Endothelial cell of umbilical vein (primary cell): ENCODE data around the gene RALBP1. TPM values are rescaled to one million over a fixed set of nuclear protein-coding genes. Genes with fewer than 3 reads are reported as not detected.

Experiments
- BruUV-seq: library from RNA; stranded (reverse); fragments of 400-500 nt; replicated peaks from 2 replicates; lab custom pipeline; 2021; lab: Mats Ljungman, UMichigan
- CTCF ChIA-PET: fragments of 300-600, 350-600 bp; sonication (Branson Sonifier 250); formaldehyde crosslinking; loops from one replicate; lab custom pipeline; 2021; ENCODE audit warnings: antibody characterized with exemption, inconsistent platforms; lab: Charles Lee
- POLR2A ChIA-PET: fragments of 300-600, 350-600 bp; sonication (Branson Sonifier 250); formaldehyde crosslinking; loops from one replicate; lab custom pipeline; 2021; ENCODE audit warnings: antibody characterized with exemption, inconsistent platforms; lab: Charles Lee
- DNase-seq: peaks from one replicate; pipeline ENCODE4 v3.0.0-alpha.2; 2011; ENCODE audit warnings: low read depth, low spot score
- FAIRE-seq: peaks from 2 replicates; lab custom pipeline; 2011; peaks lifted over from hg19 to GRCh38; lab: Jason Lieb, UNC
- H2AFZ ChIP-seq: 2 replicates; pipeline ENCODE4 v1.6.0; 2012; ENCODE audit warnings: low read depth, low read length, control low read depth, inconsistent platforms
- H3K27ac ChIP-seq: 2 replicates; pipeline ENCODE4 v1.5.1; 2011; ENCODE audit warnings: low read depth, mild to moderate bottlenecking, control low read depth, low read length, moderate library complexity; ENCODE audit not compliant: insufficient read depth
- H3K27me3 ChIP-seq, 2 experiments: 2 replicates each; pipeline versions ENCODE4 v1.6.0 to v1.6.1; 2011; ENCODE audit warnings: low read length in 2 of 2, mixed read lengths in 1 of 2; ENCODE audit not compliant: control insufficient read depth in 2 of 2, insufficient read depth in 2 of 2
- H3K36me3 ChIP-seq, 2 experiments: 2 replicates in 1 of 2; 3 replicates in 1 of 2; pipeline ENCODE4 v1.5.1; 2011; ENCODE audit warnings: low read length in 2 of 2, mild to moderate bottlenecking in 1 of 2, moderate library complexity in 1 of 2; ENCODE audit not compliant: control insufficient read depth in 2 of 2, insufficient read depth in 2 of 2; ENCODE audit errors: extremely low read depth in 1 of 2
- H3K4me1 ChIP-seq: 3 replicates; pipeline ENCODE4 v1.5.1; 2011; ENCODE audit warnings: mild to moderate bottlenecking, low read length; ENCODE audit not compliant: control insufficient read depth, insufficient read depth; ENCODE audit errors: extremely low read depth
- H3K4me2 ChIP-seq: 2 replicates; pipeline ENCODE4 v1.6.1; 2011; ENCODE audit warnings: low read length, control low read depth, mixed read lengths; ENCODE audit not compliant: insufficient read depth
- H3K4me3 ChIP-seq, 3 experiments: fragments of 200-600 bp in 1 of 3; sonication (generic), shearing (Covaris generic) in 1 of 3; replicated peaks in 1 of 3; 2 replicates each; pipeline ENCODE4 v1.5.1; 2011 to 2016; ENCODE audit warnings: control low read depth in 3 of 3, low read length in 3 of 3, mild to moderate bottlenecking in 2 of 3, inconsistent platforms in 1 of 3, low read depth in 1 of 3, moderate library complexity in 1 of 3; ENCODE audit not compliant: insufficient read depth in 1 of 3
- H3K79me2 ChIP-seq: 2 replicates; pipeline ENCODE4 v1.6.0; 2012; ENCODE audit warnings: low read length, inconsistent platforms; ENCODE audit not compliant: control insufficient read depth, insufficient read depth
- H3K9ac ChIP-seq: replicated peaks from 2 replicates; pipeline ENCODE3; 2011; ENCODE audit warnings: low read length, control low read depth; ENCODE audit not compliant: insufficient read depth; ENCODE audit errors: extremely low read depth
- H3K9me1 ChIP-seq: replicated peaks from 3 replicates; pipeline ENCODE4 v1.6.0; 2011; ENCODE audit warnings: mild to moderate bottlenecking, low read length; ENCODE audit not compliant: control insufficient read depth, insufficient read depth; ENCODE audit errors: extremely low read depth
- H3K9me3 ChIP-seq: replicated peaks from 2 replicates; pipeline ENCODE4 v1.5.1; 2012; ENCODE audit warnings: low read length, inconsistent platforms; ENCODE audit not compliant: control insufficient read depth, insufficient read depth
- H4K20me1 ChIP-seq: replicated peaks from 2 replicates; pipeline ENCODE3; 2011; ENCODE audit warnings: mild to moderate bottlenecking, low read length; ENCODE audit not compliant: control insufficient read depth, insufficient read depth; ENCODE audit errors: extremely low read depth
- FOS ChIP-seq: IDR thresholded peaks from 2 replicates; pipeline ENCODE4 v1.6.1; 2011; ENCODE audit warnings: mild to moderate bottlenecking, low read length, moderate library complexity, borderline replicate concordance; ENCODE audit not compliant: insufficient read depth
- GATA2 ChIP-seq: IDR thresholded peaks from 2 replicates; pipeline ENCODE4 v1.7.0; 2011; ENCODE audit warnings: low read depth, mild to moderate bottlenecking, moderate library complexity, mixed read lengths, low read length; ENCODE audit not compliant: insufficient read length, insufficient read depth
- JUN ChIP-seq: IDR thresholded peaks from 2 replicates; pipeline ENCODE4 v1.6.1; 2011; ENCODE audit warnings: borderline replicate concordance, low read depth; ENCODE audit not compliant: insufficient read length, insufficient read depth
- MYC ChIP-seq: IDR thresholded peaks from one replicate; pipeline ENCODE4 v1.6.1; 2011; ENCODE audit warnings: mild to moderate bottlenecking, low read depth, low read length
- POLR2A ChIP-seq: IDR thresholded peaks from 2 replicates; pipeline ENCODE4 v1.6.1; 2012; ENCODE audit warnings: low read depth, mild to moderate bottlenecking, control low read depth, low read length
- POLR2AphosphoS5 ChIP-seq: IDR thresholded peaks from 2 replicates; pipeline ENCODE4 v1.6.1; 2012; ENCODE audit warnings: low read depth, mild to moderate bottlenecking, control low read depth, low read length, moderate library complexity; ENCODE audit not compliant: insufficient read depth
- dilution Hi-C: fragments of 300-500 bp; cut with MboI; formaldehyde crosslinking; loops from one replicate; pipeline ENCODE4 v1.15.0; 2019; ENCODE audit warnings: low sequenced_read_pairs; ENCODE audit not compliant: extremely low pct_ligation_motif_present
- intact Hi-C: fragments of 100-400 bp; cut with micrococcal nuclease; formaldehyde crosslinking; loops from one replicate; pipeline ENCODE4 v1.10.0; 2022
- polyA plus RNA-seq, 4 experiments: library from polyadenylated mRNA; depleted of rRNA in 3 of 4; stranded (reverse) in 3 of 4; unstranded in 1 of 4; fragments of >200 nt; gene quantifications; 2 replicates each; pipeline versions ENCODE4 v1.2.1 to v1.2.3, GENCODE V29; 2011 to 2012; ENCODE audit warnings: missing spikeins in 1 of 4
- total RNA-seq: library from RNA; stranded (reverse); gene quantifications from 2 replicates; pipeline ENCODE4 v1.2.3, GENCODE V29; 2021
- TF ChIP-seq, protein P1 (sequence below), 2 donors: IDR thresholded peaks; 1 replicate in 1 of 2; 2 replicates in 1 of 2; pipeline ENCODE4 v1.5.1; 2011; ENCODE audit warnings: low read length in 2 of 2, mild to moderate bottlenecking in 2 of 2, moderate library complexity in 2 of 2, control low read depth in 1 of 2, inconsistent platforms in 1 of 2, low read depth in 1 of 2; ENCODE audit not compliant: insufficient read depth in 1 of 2; ENCODE audit errors: extremely low read depth in 1 of 2
- TF ChIP-seq, protein P2 (sequence below): IDR thresholded peaks from 2 replicates; pipeline ENCODE4 v1.6.1; 2011; ENCODE audit not compliant: insufficient read depth, insufficient read length

Gene RALBP1
- total and polyA plus RNA-seq, 2 donors (not counting 3 experiments of a cell fraction or from before 2014, with no cell fraction given) = 55.8 to 68.4 TPM

DNA sequence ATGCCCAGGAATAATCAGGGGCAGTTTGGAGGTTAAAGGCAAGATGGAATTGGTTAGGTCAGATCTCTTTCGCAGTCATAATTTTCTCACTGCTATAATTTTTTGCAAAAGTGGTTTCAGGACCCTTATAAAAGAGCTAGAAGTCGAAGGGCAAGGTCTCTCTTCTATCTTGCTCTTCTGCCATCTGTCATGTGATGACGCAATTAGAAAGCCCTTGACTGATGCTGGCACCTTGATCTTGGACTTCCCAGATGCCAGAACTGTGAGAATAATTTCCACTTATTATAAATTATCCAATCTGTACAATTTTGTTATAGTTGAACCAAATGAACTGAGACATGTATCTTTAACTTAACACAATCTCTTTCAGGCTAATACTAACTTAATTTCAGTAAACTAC lies 6.3 kb upstream of the RALBP1 start:
- no peaks in the 10 kb centered on the region for H3K79me2 ChIP-seq
- H2AFZ ChIP-seq = no peak overlapping the region
- no peaks in the 10 kb centered on the region for H4K20me1 ChIP-seq
- no peak for DNase-seq
- dilution Hi-C loops (no loop called here), intact Hi-C loops (no loop called here)
- no peak for FAIRE-seq
- peaks cover 0 to 3% of the 10 kb centered on the region in 2 experiments for H3K27me3 ChIP-seq
- peaks cover 5% of the 10 kb centered on the region for H3K4me1 ChIP-seq
- ChIA-PET CTCF (interaction anchor here (1.2 kb wide), 2 partner anchors 10 to 47 kb away, joined by 3 to 5 read pairs; no protein-coding TSS in a partner anchor), POLR2A (no interaction called here)
- BruUV-seq = no TSS peak
- no peak overlapping the region for H3K4me2 ChIP-seq
- TF ChIP-seq GATA2 = no peak
- no peak for TF ChIP-seq MYC
- no peak for TF ChIP-seq POLR2AphosphoS5
- TF ChIP-seq POLR2A = no peak
- H3K9me1 ChIP-seq = no peaks in the 10 kb centered on the region
- H3K4me3 ChIP-seq = no peak overlapping the region
- no peak overlapping the region for H3K27ac ChIP-seq
- H3K36me3 ChIP-seq = no peaks in the 10 kb centered on the region
- H3K9me3 ChIP-seq = no peaks in the 10 kb centered on the region
- no peak overlapping the region for H3K9ac ChIP-seq

DNA sequence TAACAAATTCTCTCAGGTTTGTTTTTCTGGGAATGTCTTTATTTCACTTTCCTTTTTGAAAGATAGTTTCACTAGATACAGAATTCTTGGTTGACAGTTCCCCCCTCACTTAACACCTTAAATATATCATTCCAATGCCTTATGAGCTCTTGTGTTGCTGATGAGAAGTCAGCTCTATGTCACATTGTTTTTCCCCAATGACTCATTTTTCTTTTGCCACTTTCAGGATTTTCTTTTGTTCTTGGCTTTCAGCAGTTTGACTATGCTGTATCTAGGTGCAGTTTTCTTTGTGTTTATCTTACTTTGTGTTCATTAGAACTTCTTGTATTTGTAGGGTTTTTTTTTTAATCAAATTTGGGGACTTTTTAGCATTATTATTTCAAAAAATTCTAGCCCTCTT lies 5.6 kb upstream of the RALBP1 start:
- no peaks in the 10 kb centered on the region for H3K36me3 ChIP-seq
- no peaks in the 10 kb centered on the region for H4K20me1 ChIP-seq
- no peak overlapping the region for H3K4me3 ChIP-seq
- peaks cover 12% of the 10 kb centered on the region for H3K4me1 ChIP-seq
- DNase-seq (peak; percentile 29), FAIRE-seq (peak; percentile 57)
- no peaks in the 10 kb centered on the region for H3K9me1 ChIP-seq
- peaks cover 0 to 3% of the 10 kb centered on the region in 2 experiments for H3K27me3 ChIP-seq
- TF ChIP-seq, protein P1, sequence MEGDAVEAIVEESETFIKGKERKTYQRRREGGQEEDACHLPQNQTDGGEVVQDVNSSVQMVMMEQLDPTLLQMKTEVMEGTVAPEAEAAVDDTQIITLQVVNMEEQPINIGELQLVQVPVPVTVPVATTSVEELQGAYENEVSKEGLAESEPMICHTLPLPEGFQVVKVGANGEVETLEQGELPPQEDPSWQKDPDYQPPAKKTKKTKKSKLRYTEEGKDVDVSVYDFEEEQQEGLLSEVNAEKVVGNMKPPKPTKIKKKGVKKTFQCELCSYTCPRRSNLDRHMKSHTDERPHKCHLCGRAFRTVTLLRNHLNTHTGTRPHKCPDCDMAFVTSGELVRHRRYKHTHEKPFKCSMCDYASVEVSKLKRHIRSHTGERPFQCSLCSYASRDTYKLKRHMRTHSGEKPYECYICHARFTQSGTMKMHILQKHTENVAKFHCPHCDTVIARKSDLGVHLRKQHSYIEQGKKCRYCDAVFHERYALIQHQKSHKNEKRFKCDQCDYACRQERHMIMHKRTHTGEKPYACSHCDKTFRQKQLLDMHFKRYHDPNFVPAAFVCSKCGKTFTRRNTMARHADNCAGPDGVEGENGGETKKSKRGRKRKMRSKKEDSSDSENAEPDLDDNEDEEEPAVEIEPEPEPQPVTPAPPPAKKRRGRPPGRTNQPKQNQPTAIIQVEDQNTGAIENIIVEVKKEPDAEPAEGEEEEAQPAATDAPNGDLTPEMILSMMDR (IDR thresholded peaks at IDR 0.05; ENCODE audit: extremely low read depth in 1 of 2, insufficient read depth in 1 of 2, low read depth in 1 of 2, low read length in 2 of 2) = no peak
- no peak for TF ChIP-seq POLR2A
- peak; percentile 46 for TF ChIP-seq JUN
- TF ChIP-seq FOS = peak; percentile 68
- TF ChIP-seq, protein P2, sequence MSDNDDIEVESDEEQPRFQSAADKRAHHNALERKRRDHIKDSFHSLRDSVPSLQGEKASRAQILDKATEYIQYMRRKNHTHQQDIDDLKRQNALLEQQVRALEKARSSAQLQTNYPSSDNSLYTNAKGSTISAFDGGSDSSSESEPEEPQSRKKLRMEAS = no peak
- no peaks in the 10 kb centered on the region for H3K79me2 ChIP-seq
- H2AFZ ChIP-seq = no peak overlapping the region
- H3K4me2 ChIP-seq = no peak overlapping the region
- BruUV-seq = no TSS peak
- CTCF ChIA-PET = interaction anchor here (0.9 to 1.2 kb wide), 3 partner anchors 9 to 103 kb away, joined by 3 to 5 read pairs (median 3); no protein-coding TSS in a partner anchor
- intact Hi-C loops = loop anchor here (10.0 kb wide), 1 partner anchor 105 kb away; no protein-coding TSS in a partner anchor
- dilution Hi-C loops = no loop called here
- no peak overlapping the region for H3K9ac ChIP-seq
- H3K9me3 ChIP-seq = no peaks in the 10 kb centered on the region
- no peak overlapping the region for H3K27ac ChIP-seq
- POLR2A ChIA-PET = no interaction called here
